Adrenal gland (tissue), 12 donors: ENCODE results near the gene SH2D4B. TPM values are rescaled to one million over a fixed set of nuclear protein-coding genes. Genes with fewer than 3 reads are reported as not detected.
"Not testable (repeated sequence)": the region's sequence is repeated elsewhere in the genome, so short reads cannot be mapped to it uniquely, and the experiment has no call there.

Experiments used
- DNase-seq, 7 donors: peaks; one replicate each; pipeline ENCODE4 v3.0.0-alpha.2; 2019 to 2020
- H3K27ac ChIP-seq, 5 donors: fragments of 200-600 bp; sonication (generic) in 4 of 5; 1 replicate in 3 of 5; 2 replicates in 2 of 5; pipeline versions ENCODE4 v1.5.1 to v1.8.0; 2016 to 2020; ENCODE audit warnings: mild to moderate bottlenecking in 1 of 5
- H3K27me3 ChIP-seq: fragments of 200-600 bp; 2 replicates; pipeline ENCODE4 v1.8.0; 2021
- H3K36me3 ChIP-seq, 2 donors: fragments of 200-600 bp; replicated peaks in 1 of 2; 1 replicate in 1 of 2; 2 replicates in 1 of 2; pipeline versions ENCODE4 v1.5.1 to v1.8.0; 2018 to 2022
- H3K4me1 ChIP-seq, 2 donors: fragments of 200-600 bp; replicated peaks in 1 of 2; 1 replicate in 1 of 2; 2 replicates in 1 of 2; pipeline versions ENCODE4 v1.5.1 to v1.8.0; 2018 to 2021
- H3K4me3 ChIP-seq, 4 donors: fragments of 200-600 bp; sonication (generic) in 3 of 4; one replicate each; pipeline ENCODE4 v1.5.1; 2016 to 2018
- H3K9me3 ChIP-seq, 3 donors: fragments of 200-600 bp; sonication (generic) in 1 of 3; replicated peaks in 1 of 3; 1 replicate in 2 of 3; 2 replicates in 1 of 3; pipeline versions ENCODE4 v1.5.1 to v1.8.0; 2016 to 2021
- POLR2A ChIP-seq, 2 donors: fragments of 450-650 bp; IDR thresholded peaks; one replicate each; pipeline ENCODE4 v1.6.1; 2017; ENCODE audit warnings: antibody characterized with exemption in 2 of 2, mild to moderate bottlenecking in 2 of 2, moderate library complexity in 1 of 2
- WGBS, 4 donors: extraction: QIAGEN DNeasy Blood & Tissue Kit in 2 of 4; methylation state at CpG; one replicate each; pipeline versions ENCODE4 v1.1.5 to v1.1.7; 2013 to 2017; 5-methylcytosine and 5-hydroxymethylcytosine counted together
- intact Hi-C, 2 donors: fragments of 100-400 bp; cut with DNase I; formaldehyde crosslinking; loops; one replicate each; pipeline versions ENCODE4 v1.14.1 to v1.15.0; 2022 to 2023
- polyA plus RNA-seq, 3 donors: library from polyadenylated mRNA; stranded (reverse); fragments of 200-250 nt in 2 of 3; fragments of 350-450 nt in 1 of 3; fragmentation: Illumina TruSeq in 1 of 3; extraction: RNeasy Lipid Tissue Mini Kit (QIAGEN cat#74804) in 1 of 3; gene quantifications; one replicate each; pipeline ENCODE4 v1.2.3, GENCODE V29; 2013 to 2014
- total RNA-seq, 9 donors: library from RNA; depleted of rRNA in 4 of 9; stranded (reverse); fragments of >200 nt in 4 of 9; fragments of 120-200 nt in 1 of 9; fragmentation: NEBNext Ultra II Directional in 1 of 9; extraction: Animal tissue kit (Norgen Biotek cat#: 25700) in 1 of 9; gene quantifications; one replicate each; pipeline versions ENCODE4 v1.1.0 to v1.2.4, GENCODE V29; 2013 to 2023
- TF ChIP-seq, protein P1 (sequence below), 6 experiments: fragments of 450-650 bp in 4 of 6; fragments of 200-600 bp in 2 of 6; sonication (generic) in 1 of 6; IDR thresholded peaks; 1 replicate in 5 of 6; 2 replicates in 1 of 6; pipeline versions ENCODE4 v1.5.1 to v1.8.0; 2016 to 2021; ENCODE audit warnings: antibody characterized with exemption in 6 of 6, mild to moderate bottlenecking in 2 of 6, moderate library complexity in 1 of 6
- donor health status: healthy with polysubstance abuse.
- donor health status: Bipolar disorder and iron deficiency.
- donor health status: DM: yes; HTN: yes; CAD: no.
- donor health status: DM: no; HTN: no; CAD: no.
- donor health status: DM: no; HTN: no; CAD: no.
- donor health status: DM: yes; HTN: yes; CAD: no.

Gene SH2D4B
- total and polyA plus RNA-seq, 12 donors, result 0.06 to 0.35 (median 0.07) TPM; not detected in 9

DNA sequence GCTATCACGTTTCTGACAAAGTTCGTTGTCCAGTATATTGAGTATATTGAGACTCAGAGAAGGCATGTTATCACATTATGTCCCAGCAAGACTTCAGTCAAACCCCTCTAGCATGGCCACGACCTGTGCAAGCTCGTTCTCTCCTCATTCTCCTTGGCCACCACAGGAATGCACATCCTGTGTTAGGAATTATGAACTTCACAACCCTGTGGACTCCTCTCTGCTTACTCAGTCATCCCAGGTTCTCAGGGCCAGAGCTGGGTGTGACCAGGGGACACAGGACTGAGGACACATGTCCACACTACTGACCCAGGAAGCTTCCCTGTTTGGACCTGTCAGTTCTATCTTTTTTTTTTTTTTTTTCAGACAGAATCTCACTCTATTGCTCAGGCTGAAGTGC is 4.4 kb downstream of the SH2D4B start:
- Histone ChIP-seq H3K4me1 (no peaks in the 10 kb centered on the region), H3K9me3 (no peaks in the 10 kb centered on the region), H3K4me3 (no peak overlapping the region), H3K27ac (no peak overlapping the region), H3K36me3 (no peaks in the 10 kb centered on the region), H3K27me3 (no peaks in the 10 kb centered on the region)
- peak in 1 of 7 donors; percentile 17 for DNase-seq
- 70 to 76% (median 75%) methylated on average over 4 of the region's 4 CpGs for WGBS, 4 donors
- intact Hi-C loops, result no loop called here
- TF ChIP-seq POLR2A (IDR thresholded peaks at IDR 0.05), result no peak
- TF ChIP-seq, protein P1, sequence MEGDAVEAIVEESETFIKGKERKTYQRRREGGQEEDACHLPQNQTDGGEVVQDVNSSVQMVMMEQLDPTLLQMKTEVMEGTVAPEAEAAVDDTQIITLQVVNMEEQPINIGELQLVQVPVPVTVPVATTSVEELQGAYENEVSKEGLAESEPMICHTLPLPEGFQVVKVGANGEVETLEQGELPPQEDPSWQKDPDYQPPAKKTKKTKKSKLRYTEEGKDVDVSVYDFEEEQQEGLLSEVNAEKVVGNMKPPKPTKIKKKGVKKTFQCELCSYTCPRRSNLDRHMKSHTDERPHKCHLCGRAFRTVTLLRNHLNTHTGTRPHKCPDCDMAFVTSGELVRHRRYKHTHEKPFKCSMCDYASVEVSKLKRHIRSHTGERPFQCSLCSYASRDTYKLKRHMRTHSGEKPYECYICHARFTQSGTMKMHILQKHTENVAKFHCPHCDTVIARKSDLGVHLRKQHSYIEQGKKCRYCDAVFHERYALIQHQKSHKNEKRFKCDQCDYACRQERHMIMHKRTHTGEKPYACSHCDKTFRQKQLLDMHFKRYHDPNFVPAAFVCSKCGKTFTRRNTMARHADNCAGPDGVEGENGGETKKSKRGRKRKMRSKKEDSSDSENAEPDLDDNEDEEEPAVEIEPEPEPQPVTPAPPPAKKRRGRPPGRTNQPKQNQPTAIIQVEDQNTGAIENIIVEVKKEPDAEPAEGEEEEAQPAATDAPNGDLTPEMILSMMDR (IDR thresholded peaks at IDR 0.05), result no peak

DNA sequence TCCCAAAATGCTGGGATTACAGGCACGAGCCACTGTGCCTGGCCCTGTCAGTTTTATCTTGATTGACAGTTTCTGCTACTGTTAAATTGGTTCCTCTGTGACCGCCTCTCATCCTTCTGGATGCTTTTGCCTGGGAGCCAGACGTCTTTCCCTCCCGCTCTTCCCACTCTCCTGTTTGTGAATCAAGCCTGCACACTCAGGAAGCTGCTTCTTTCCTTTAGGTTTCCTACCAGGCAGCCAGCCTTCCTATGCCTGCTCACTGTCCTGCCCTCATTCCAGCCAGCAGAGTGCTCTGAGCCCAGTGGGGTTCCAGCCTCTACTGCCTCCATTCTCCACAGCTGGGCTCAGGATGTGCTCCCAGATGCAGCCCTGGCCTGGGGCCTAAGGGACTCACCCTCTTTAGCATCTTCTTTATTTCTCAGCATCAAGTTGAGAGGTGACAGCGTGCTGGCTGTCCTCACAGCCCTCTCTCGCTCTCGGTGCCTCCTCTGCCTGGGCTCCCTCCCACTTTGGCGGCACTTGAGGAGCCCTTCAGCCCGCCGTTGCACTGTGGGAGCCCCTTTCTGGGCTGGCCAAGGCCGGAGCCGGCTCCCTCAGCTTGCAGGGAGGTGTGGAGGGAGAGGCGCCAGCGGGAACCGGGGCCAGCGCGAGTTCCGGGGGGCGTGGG is 5.1 kb downstream of the SH2D4B start:
- Histone ChIP-seq H3K27ac (no peak overlapping the region), H3K36me3 (no peaks in the 10 kb centered on the region), H3K9me3 (no peaks in the 10 kb centered on the region), H3K4me1 (no peaks in the 10 kb centered on the region), H3K27me3 (no peaks in the 10 kb centered on the region), H3K4me3 (no peak overlapping the region)
- TF ChIP-seq, protein P1 (IDR thresholded peaks at IDR 0.05), result no peak
- WGBS, 4 donors, result 87 to 91% (median 89%) methylated on average over 12 to 19 of the region's 19 CpGs
- no peak for DNase-seq
- intact Hi-C loops, result no loop called here

DNA sequence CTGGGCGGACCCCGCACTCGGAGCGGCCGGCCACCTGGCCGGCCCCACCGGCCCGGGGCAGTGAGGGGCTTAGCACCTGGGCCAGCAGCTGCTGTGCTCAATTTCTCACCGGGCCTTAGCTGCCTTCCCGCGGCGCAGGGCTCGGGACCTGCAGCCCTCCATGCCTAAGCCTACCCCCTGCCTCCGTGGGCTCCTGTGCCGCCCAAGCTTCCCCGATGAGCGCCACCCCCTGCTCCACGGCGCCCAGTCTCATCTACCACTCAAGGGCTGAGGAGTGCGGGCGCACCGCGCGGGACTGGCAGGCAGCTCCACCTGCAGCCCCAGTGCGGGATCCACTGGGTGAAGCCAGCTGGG is 5.6 kb downstream of the SH2D4B start:
- DNase-seq, H3K36me3 ChIP-seq, H3K4me3 ChIP-seq, intact Hi-C loops, H3K27me3 ChIP-seq, H3K4me1 ChIP-seq, H3K27ac ChIP-seq, H3K9me3 ChIP-seq: not testable (repeated sequence)
- WGBS, 4 donors, result 94 to 98% (median 95%) methylated on average over 7 to 25 of the region's 25 CpGs

DNA sequence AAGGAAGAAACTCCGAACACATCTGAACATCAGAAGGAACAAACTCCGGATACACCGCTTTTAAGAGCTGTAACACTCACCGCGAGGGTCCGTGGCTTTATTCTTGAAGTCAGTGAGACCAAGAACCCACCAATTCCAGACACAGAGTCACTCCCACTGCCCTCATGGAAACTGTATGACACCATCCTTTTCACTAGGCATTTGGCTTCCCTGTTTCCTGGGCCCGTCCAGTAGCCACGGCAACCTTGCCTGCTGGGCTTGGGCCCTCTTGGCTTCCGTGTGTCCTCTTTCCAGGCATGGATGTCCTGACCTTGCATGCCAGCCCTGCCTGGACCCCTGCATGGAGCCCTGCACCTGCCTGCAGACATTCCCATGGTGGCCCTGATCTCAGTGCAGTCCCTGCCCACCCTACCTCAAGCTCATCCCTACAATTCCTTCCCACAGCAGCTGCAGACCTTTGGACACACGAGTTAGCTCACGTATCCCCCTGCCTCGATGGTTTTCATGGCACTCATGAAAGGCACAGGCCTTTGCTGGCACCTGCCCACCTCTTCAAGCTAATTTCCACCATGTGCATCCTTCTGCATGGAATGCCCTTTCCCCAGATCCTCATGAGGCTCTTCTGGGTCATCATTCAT is 6.7 kb downstream of the SH2D4B start:
- Histone ChIP-seq H3K4me3 (no peak overlapping the region), H3K27ac (no peak overlapping the region), H3K4me1 (no peaks in the 10 kb centered on the region), H3K36me3 (no peaks in the 10 kb centered on the region), H3K9me3 (no peaks in the 10 kb centered on the region), H3K27me3 (no peaks in the 10 kb centered on the region)
- intact Hi-C loops, result no loop called here
- TF ChIP-seq, protein P1 (IDR thresholded peaks at IDR 0.05), result no peak
- no peak for TF ChIP-seq POLR2A (IDR thresholded peaks at IDR 0.05)
- no peak for DNase-seq
- 82 to 94% (median 89%) methylated on average over 9 to 12 of the region's 12 CpGs for WGBS, 4 donors
